HG02981 (cell line): ENCODE measurements around the gene HTR1E.
"Not testable (repeated sequence)": the region's sequence is repeated elsewhere in the genome, so short reads cannot be mapped to it uniquely, and the experiment has no call there.

Experiments used
- ATAC-seq: cut with Tn5 transposase; IDR thresholded peaks from one replicate; pipeline ENCODE4 v1.9.1; 2021; ENCODE audit warnings: mild to moderate bottlenecking, moderate library complexity; ENCODE audit not compliant: unreplicated experiment

HTR1E gene, protein sequence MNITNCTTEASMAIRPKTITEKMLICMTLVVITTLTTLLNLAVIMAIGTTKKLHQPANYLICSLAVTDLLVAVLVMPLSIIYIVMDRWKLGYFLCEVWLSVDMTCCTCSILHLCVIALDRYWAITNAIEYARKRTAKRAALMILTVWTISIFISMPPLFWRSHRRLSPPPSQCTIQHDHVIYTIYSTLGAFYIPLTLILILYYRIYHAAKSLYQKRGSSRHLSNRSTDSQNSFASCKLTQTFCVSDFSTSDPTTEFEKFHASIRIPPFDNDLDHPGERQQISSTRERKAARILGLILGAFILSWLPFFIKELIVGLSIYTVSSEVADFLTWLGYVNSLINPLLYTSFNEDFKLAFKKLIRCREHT

DNA sequence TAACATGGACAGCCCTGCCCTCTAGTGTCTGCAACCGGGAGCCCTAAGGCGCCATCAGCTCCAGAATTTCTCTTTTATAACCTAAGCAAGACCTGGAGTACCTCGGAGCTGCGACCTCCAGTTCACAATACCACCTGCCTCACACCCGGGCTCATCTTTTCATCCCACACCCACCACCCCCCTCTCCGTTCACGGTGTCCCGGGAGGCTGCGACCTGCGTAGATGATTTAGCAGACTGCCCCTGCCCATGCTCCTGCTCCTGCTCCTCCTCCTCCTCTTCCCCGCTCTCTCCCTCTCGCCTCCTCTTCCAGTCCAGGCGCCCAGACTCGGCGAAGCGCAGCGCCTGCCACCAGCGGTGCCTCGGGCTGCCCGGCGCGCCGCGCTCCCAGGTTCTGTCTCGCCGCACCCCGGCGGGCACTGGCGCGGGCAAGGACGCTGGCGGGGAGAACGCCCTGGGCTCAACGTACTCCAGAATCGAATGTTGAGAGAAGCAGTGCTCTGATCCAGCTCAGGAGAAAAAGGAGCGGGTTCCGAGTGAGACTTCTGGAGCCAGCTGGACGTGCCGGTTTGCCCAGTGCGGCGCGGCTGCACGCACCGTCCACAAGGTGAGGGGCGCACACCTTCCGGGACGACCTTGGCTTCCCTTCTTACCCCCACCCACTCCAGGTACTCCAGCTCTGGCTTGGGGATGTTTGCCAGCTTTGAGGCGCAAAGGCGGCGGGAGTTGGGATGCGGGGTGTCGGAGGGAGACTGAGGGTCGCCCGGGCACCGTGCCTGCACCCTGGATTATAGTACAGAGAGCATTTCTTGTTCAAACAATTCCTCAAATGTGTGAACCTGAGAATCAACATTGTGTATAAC, at the start of gene HTR1E:
HTR1E (plus strand) TSS at position 310 of the 861 bp plus-strand sequence. CDS start 77,807 bp downstream, outside the sequence.
- ATAC-seq: peak; percentile 75

DNA sequence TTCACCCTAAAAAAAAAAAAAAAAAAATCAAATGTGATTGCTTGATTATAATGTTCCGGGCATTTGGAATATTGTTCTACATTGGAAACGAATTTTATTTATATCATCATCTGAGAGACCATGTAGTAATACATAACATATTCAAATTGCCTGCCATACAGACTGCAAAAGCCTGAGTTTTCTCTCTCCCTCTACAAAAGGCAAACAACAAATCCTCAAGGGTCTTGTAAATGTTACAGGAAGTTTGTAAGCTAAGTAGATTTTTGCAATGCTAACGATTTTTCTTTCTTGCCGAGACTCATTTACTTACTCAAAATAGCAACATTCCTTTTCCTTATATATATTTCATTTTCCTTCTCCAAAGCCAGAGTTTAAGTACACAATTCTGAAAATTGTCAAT, 49.0 kb upstream of the HTR1E start:
- no peak for ATAC-seq

DNA sequence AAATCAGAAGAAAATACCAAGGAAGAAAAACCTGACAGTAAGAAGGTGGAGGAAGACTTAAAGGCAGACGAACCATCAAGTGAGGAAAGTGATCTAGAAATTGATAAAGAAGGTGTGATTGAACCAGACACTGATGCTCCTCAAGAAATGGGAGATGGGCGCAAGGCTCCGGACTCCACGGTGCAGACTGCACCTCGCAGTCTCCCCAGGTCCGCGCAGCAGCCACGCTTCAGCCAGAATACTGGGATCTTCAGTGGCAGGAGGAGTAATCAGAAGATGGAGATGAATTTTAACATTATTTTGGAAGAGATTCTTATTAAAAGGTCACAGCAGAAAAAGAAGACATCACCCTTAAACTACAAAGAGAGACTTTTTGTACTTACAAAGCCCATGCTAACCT, 40.1 kb upstream of the HTR1E start:
- ATAC-seq: not testable (repeated sequence)

DNA sequence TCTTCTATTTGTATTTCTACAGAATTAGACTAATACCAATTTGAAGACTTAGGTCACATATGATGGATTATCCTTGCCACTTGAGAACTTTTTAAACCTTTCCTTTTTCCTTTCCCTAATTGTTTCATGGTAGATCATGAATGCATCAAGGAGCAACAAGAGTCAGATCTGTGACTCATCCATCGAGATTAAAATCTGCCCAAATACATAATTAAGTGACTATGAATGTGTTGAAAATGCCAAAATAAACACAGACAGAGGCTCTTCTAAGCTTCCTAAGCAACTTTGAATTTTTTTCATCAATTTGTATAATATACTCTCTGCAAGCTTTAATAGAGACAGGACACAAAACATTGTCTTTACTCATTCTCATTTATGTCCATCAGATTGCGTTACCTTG, 23.5 kb upstream of the HTR1E start:
- ATAC-seq: no peak

DNA sequence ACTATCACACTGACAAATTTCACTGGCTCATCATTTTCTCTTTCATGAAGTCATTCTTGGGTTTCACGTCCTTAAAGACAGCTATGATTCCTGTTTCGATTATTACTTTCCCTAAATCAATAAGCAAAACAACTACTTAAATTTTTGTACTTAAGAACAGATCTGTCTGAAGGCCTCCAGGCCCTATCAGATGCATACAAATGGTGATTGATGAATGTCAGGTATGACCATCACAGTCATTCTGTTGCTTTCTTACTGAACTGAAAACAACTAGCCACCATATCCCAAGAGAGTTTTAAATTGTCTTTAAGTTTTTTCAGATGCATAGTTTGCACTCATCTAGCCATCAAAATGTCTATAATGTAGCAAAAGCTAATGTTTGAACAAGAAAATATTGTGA, 20.9 kb upstream of the HTR1E start:
- ATAC-seq: no peak

DNA sequence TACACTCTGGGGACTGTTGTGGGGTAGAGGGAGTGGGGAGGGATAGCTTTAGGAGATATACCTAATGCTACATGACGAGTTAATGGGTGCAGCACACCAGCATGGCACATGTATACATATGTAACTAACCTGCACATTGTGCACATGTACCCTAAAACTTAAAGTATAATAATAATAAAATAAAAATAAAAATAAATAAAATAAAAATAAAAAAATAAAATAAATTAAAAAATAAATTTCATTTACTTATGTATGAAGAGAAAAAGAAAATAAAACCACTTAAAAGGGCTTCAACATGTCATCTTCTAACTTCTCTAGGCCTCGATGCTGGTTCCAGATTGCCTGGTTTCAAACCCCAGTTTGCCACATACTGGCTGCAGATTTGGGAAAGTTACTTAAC, 10.2 kb upstream of the HTR1E start:
- not testable (repeated sequence) for ATAC-seq

DNA sequence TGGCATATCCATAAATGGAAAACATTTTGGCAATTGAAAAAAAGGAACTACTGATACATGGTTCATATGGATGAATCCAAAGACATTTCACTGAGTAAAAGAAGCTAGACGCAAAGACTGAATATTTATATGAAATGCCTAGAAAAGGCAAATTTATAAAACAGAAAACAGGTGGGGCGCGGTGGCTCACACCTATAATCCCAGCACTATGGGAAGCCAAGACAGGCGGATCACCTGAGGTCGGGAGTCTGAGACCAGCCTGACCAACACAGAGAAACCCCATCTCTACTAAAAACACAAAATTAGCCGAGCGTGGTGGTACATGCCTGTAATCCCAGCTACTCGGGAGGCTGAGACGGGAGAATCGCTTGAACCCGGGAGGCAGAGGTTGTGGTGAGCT, 9.5 kb upstream of the HTR1E start:
- not testable (repeated sequence) for ATAC-seq

DNA sequence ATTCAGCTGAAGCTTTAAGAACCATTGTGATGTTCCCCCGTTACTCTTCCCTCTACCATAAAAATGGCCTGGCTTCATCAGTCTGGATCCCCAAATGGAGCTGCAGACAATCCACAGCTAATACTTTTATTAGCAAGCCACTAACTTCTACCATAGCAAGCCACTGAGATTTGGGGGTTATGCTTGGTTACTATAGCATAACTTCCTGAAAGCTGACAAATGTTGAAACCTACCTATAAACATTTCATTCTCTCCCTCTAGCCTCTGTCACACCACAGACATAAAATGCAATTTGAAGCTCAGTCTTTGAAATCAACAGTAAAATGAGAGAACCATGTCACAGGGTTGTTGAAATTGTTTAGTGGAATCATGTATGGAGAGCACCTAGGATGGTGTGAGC, 3.0 kb upstream of the HTR1E start:
- no peak for ATAC-seq

DNA sequence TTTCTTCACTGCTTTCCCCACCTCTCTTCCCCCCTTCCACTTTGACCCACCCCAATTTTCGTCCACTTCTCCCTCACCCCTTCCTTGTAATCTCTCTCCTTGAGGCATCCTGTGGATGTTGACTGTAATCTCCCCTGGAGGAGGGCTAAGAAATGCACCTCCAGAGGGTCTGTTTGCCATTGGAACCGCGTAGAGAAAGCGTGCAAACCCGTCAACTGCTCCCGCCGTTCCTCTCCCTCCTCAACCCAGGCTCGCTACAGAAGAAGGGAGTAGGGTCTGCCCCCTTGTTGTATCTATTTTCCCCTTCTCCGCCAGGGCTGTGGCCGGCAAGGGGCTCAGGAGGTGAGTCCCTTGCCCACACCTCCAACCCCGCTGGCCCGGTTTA, 502 bp upstream of the HTR1E start:
- no peak for ATAC-seq

DNA sequence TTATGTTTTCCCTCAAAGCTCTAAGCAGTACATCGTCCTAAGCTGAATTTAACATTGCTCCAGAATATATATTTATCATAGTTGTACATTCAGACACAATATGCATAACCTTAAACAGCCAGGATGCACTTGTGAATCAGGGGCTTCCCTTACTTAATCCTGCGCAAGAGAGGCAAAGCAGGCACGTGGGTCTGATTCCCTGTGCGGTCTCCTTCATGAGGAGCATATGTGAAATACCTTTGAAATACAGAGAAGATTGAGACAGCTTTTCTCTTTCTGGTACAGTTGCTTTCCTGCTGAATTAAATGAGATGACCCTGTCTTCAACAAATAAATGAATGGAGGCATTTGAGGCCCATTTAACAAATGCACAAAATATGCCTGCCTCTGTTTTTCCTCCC, 1.5 kb downstream of the HTR1E start:
- ATAC-seq: no peak

DNA sequence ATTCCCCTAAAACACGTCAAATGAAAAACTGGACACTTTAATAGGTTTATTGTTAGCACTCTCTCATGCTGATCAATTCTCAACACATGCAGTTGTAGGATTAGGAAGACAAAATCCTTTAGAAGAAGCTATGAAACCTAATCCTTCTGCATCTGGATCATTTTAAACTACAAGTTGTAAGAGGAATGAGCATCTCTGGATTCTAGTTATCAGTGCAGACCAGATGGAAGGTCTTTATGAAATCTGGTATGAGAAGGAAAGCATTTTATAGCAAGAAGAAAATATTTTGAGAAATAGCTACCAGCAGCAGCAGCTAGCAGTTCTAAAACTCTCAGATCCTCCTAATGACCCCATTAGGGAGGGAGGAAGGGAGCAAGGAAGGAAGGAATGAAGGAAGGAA, 4.1 kb downstream of the HTR1E start:
- no peak for ATAC-seq

DNA sequence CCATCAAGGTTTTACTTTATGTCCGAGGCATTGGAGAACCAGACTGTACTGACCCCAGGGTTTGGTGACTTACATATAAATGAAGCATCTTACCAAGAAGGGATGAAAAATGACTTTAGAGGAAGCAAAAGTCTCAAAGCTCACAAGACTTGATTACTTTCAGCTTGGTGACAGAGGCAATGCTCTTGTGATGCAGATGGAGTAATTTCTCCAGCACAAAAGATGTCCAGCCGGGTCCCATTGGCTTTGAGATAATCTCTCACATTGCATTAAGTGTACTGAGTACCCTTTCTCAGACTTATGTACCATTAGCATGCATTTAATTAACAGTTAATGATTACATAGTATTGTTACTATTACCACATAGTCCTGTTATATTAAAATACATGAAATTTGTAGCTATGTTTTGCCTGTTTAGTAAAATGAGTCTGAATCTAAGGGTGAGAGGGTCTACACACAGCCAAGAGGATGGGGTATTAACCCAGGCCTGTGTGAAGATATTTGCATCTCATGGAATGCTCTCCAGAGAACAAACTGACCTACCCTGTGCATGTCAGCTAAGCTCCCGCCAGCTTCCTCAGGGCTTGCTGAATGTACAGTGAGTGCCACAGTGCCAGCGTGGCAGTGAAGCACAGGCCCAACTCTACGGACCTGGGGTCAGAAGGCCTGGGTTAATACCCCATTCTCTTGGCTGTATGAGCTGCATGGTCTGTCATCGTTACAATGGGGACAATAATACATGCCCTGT, 5.6 kb downstream of the HTR1E start:
- ATAC-seq: no peak

DNA sequence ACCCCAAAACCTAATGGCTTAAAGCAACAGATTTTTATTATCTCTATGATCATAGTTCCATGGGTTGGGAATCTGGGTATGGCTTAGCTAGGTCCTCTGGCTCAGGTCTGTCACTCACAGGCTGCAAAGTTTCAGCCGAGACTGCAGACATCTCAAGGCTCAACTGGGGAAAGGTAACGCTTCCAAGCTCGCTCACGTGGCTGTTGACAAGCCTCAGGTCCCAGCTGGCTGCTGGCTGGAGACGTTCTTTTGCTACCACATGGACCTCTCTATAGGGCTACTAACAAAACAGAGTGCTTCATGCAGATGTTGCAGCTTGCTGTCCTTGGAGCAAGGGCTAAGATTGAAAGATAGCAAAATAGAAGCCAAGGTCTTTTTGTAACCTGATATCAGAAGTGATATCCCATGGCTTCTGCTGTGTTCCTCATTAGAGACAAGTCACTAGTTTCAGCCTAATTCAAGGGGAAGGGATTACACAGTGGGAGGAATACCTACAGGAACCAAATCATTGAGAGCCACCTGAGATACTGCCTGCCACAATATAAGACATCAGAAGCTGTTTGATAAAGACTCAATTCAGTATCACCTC, 6.6 kb downstream of the HTR1E start:
- ATAC-seq: no peak

DNA sequence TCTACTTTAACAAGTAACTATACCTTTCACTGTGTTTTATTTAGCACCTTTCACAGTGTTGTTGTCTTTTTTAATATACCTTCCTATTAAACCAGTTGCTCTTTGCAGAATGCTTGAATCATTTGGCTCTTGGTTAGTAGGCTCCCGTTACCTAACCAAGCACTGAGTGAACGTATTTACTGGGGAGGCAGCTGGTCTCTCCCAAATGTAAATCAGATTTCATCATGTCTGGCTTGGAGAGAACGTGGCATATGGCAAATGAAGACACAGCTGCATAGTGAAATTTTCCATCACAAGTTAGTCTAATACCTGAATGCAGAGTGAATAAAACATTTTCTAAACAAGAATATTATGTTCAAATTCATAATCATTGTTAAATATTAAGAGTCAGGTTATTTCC, 12.4 kb downstream of the HTR1E start:
- ATAC-seq: no peak

DNA sequence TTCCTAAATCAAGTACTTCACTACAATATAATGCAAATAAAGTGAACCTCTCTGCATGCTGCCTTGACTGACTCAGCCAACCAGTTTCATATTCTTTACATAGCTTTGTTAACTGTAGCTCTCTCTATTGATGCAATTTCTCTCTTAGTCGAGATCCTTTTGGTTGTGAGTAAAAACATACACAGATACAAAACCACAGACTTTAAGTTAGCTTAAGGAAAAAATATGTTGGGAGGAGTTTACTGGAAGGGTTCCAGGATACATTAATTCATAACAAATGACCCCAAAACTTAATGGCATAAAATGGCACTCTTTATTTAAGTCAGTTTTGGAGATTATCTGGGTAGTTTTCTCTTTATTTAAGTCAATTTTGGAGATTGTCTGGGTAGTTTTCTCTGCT, 15.7 kb downstream of the HTR1E start:
- no peak for ATAC-seq

DNA sequence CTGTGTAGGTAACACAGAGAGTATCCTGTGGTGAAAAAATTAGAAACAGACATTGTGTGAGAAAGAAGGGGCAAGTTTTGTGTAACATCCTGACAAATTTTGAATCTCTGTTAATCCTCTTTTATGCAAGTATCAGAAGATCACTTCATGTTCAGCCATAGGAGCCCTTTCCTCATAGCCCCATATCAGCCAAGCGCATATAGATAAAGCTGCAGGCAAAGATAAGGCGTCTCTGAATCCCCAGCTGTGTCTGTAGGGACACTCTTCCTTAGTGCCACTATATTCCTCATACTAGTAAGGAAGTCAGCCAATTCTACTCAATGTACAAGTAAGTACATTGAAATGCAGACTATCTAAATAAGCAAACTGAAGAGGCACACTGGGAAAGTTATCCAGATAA, 22.3 kb downstream of the HTR1E start:
- no peak for ATAC-seq

DNA sequence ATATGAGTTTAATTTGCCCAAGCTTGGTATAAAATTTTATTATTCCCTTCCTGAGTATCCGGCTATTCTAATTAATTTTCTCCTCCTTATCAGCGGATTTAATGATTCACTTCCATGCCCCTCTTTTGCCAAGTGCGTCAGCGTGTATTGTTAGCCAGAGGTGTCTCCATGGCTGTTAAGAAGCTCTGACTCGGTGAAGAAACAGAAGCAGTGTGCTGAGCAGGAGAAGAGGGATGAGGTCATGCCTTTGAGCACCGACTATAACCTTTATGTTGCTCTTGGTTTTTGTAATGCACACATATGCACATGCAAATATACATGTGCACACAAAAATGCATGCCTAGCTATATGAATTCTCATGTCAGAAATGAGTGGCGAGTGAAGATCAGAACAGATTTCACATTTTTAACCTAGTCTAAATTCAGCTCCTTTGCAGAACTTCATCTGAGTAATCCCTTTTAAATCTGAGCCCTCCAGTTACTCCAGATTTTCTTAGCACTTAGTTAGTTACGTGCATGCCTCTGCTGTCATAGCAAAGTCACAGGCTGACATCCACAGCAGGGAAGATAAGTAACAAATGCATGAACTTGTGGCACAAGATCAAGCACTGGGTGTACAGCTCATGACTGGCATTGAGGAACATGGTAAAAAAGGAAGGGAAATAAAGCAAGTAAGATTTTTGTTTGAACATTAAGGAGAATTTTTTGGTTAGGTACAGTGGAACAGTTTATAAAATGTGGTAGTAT, 24.3 kb downstream of the HTR1E start:
- ATAC-seq: no peak

DNA sequence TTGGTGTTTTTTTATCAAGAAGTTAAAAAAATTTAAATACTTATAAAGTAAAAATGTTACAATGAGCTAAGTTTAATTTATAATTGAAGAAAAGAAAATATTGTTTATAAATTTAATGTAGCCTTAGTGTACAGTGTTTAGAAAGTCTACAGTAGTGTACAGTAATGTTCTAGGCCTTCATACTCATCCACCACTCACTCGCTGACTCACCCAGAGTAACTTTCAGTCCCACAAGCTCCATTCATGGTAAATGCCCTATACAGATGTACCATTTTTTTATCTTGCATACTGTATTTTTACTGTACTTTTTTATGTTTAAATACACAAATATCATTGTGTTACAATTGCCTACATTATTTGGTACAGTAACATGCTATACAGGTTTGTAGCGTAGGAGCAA, 26.0 kb downstream of the HTR1E start:
- no peak for ATAC-seq

DNA sequence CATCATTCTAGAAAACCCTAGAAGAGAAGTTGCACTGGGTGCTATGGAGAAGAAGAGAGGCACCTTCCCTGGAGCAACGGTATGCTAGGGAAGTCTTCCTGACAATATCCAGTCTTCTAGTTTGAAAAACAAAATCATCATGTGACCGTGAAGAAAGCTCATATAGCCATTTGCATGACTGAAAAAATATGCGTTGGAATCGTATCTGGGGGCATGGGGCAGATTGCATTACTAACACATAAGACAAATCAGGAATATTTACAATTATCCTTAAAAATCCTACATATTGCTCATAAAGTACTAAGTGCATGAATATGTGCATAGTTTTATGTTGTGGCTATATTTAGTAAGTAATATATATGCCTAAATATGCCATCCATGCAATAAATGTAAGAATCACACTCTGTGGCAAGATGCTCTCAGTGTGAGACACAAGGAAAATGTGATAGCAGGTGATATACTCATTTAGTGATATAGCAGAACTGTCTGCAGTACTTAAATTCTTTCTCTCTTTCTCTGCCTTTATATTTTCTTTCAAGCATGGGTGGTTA, 26.8 kb downstream of the HTR1E start:
- no peak for ATAC-seq

DNA sequence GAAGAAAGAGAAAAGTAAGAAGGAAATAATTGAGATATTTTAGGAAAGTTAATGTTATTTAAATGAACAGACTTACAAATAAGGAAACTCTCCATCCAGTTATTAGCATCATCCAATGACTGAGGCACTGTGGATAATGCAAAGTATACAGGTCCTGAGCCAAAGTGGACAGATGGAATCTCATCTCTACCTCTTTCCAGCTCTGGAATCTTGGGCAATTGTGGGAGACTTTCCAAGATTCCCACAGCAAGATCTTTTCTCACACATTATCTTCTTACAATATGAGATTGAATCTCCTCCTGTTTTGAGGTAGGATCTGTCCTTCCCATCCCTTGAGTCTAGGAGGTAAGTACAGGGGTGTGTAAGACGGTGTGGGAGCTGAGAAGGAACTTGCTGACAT, 28.9 kb downstream of the HTR1E start:
- ATAC-seq: no peak
